DLD1 (cell line): ENCODE measurements around the gene PLEKHH2.

ENCODE experiments used
- in situ Hi-C: cut with HindIII; loops from 2 replicates; pipeline ENCODE4 v1.10.0; 2017; ENCODE audit warnings: low sequenced_read_pairs

The PLEKHH2 gene

DNA sequence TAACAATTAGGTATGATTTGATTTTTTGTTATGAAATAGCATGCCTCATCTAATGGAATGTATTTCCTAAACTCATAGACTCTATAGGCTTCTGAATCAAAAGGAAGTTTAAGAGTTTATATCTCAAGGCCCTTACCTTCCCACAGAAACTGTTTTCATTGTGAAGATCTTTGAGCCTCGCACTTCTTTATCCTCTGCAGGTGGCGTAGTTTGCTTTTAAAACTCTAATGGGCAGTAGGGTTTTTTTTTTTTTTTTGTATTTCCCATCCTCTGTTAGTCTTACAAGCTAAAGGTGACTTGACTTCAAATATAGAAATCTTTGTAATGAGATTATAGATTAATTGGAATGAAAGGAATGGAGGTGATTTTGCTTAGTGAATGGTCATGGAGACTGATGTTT, 165.1 kb downstream of the PLEKHH2 start:
- in situ Hi-C loops: no loop called here

DNA sequence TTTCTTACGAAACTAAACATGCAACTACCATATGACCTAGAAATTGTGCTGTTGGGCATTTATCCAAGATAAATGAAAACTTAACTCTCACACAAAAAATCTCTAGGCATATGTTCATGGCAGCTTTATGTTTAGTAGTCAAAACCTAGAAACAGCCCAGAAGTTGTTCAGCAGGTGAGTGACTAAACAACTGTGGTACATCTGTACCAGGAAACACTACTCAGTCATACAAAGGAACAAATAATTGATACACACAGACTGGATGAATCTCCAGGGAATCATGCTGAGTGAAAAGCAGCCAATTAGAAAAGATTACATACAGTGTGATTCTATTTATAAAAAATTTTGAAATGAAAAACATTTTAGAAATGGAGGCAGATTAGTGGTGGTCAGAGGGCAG, 166.1 kb downstream of the PLEKHH2 start:
- in situ Hi-C loops: no loop called here

DNA sequence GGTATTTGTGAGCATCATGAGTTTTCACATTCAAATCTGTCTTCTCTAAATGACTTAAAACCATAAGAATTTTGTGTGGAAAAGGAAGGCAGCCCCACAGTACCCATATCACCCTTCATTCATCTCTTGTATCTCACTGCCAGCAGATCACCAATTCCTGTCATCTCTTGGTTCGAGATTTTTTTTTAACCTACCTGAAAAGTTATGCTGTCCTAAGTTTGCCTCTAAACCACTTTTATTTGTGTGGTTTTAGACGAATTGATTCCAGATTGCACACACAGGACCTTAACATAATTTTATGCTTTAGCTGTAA, 169.6 kb downstream of the PLEKHH2 start:
- in situ Hi-C loops: no loop called here

DNA sequence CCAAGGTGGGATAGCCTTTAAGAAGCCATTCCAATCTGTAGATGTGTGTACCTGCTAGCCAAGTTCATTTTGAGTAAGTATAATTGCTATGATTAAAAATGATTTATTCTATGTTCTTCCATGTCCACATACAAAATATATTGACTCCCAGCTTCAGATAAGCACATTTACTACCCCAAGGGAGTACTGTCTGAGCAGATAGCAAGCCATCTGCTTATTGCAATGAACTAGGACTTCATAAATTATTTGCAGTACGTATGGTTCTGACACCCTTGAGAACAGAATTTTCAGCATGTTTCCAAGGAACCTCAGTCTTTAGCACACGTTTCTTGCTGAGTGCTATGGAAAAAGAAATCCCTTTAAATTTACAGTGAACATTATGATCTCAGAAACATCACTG, 173.4 kb downstream of the PLEKHH2 start:
- in situ Hi-C loops: no loop called here

DNA sequence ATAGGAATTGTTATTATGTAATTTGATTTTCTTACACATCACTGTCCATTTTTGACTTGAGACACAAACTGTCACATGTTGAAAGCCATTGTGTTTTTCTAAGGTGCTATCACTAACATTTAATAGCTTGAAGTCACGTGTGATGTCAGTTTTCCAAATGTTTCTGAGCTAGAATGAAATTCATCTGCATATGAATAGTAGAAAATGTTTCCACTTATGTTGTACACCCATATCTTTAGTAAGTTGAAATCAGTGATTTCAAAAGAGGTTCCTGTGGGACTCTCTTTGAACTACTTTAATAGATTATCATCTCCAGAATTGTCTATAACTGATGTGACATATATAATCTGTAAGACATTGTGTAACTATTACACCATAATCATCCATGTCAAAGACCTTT, 173.8 kb downstream of the PLEKHH2 start:
- in situ Hi-C loops: no loop called here

DNA sequence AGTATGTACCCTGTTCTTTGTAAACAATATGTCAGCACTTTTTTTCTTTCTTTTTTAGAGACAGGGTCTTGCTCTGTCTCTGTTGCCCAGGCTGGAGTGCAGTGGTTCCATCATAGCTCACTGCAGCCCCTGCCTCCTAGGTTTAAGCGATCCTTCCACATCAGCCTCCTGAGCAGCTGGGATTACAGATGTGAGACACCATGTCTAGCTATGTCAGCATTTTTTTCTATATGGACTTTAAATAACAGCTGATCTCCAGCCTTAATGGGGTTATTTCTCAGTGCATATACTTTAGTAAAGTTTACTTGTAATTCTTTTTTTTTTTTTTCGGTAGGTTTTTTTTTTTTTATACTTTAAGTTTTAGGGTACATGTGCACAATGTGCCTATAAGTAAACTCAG, 174.9 kb downstream of the PLEKHH2 start:
- in situ Hi-C loops: no loop called here

DNA sequence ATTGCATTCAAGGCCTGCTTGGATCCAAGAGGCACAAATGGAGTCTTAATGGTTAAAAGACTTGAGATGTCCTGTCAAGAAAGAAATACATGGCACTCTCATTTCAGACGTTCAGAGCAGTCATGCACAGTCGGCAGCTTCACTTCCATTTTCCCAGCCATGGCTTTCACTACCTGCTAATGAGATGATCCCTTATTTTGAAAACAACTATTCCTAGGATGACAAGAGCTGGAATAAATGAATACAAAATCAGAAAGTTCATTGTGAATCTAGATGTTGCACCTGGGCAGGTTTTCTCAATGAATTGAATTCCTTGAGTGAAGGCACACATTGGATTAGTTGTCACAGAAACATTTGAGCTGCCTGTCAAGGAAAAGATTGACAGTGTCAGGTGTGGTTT, 175.9 kb downstream of the PLEKHH2 start:
- in situ Hi-C loops: no loop called here

DNA sequence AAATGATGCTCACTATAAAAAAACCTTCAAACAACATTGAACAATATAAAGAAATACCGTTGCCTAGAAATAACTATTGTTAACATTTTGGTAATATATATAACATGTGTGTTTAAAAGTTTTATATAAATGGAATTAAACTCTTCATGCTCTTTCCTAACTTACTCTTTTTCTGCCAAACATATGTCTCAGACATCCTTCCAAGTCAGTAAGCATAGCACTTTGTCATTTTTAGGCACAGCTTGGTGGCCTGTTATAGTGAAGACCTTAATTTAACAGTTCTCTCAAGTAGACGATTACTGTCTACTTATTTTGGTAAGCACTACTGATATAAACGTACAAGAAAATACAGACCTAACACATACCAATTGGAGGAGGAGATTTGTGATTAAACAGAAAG, 177.7 kb downstream of the PLEKHH2 start:
- in situ Hi-C loops: no loop called here
